AG08396 (cell line): ENCODE data around the gene AGO3.

ENCODE experiments used
- DNase-seq: peaks from one replicate; pipeline ENCODE4 v3.0.0; 2012; ENCODE audit warnings: low spot score, mixed read lengths

Gene AGO3

GRCh38 chr1:36096500-36097432 is 165.9 kb downstream of the AGO3 start:
- DNase-seq: no peak

- no peak for DNase-seq
These were observed 167.0 kb downstream of the AGO3 start for GRCh38 chr1:36097693-36098585.

GRCh38 chr1:36098650-36099365 is 167.9 kb downstream of the AGO3 start:
- no peak for DNase-seq

- peak; percentile 91 for DNase-seq
These were observed 168.9 kb downstream of the AGO3 start for GRCh38 chr1:36099681-36100341.

- DNase-seq: no peak
These were observed 169.5 kb downstream of the AGO3 start for GRCh38 chr1:36100376-36100775.

- DNase-seq: no peak
These were observed 170.6 kb downstream of the AGO3 start for GRCh38 chr1:36101546-36101945.

GRCh38 chr1:36106269-36106668 is 175.4 kb downstream of the AGO3 start:
- no peak for DNase-seq

GRCh38 chr1:36107394-36107793 is 176.5 kb downstream of the AGO3 start:
- DNase-seq: no peak

- DNase-seq: no peak
These were observed 177.4 kb downstream of the AGO3 start for GRCh38 chr1:36108314-36108713.

- peak; percentile 85 for DNase-seq
These were observed 178.3 kb downstream of the AGO3 start for GRCh38 chr1:36109041-36109679.

- DNase-seq: no peak
These were observed 180.2 kb downstream of the AGO3 start for GRCh38 chr1:36111151-36111550.

GRCh38 chr1:36112823-36113222 is 181.9 kb downstream of the AGO3 start:
- no peak for DNase-seq

- DNase-seq: no peak
These were observed 183.5 kb downstream of the AGO3 start for GRCh38 chr1:36114371-36114770.

- peak; percentile 85 for DNase-seq
These were observed 184.3 kb downstream of the AGO3 start for GRCh38 chr1:36115200-36115669.

GRCh38 chr1:36115931-36116330 is 185.0 kb downstream of the AGO3 start:
- peak; percentile 75 for DNase-seq

- no peak for DNase-seq
These were observed 186.0 kb downstream of the AGO3 start for GRCh38 chr1:36116901-36117300.

GRCh38 chr1:36118447-36119204 is 187.7 kb downstream of the AGO3 start:
- DNase-seq: no peak

GRCh38 chr1:36119456-36119855 is 188.6 kb downstream of the AGO3 start:
- peak; percentile 58 for DNase-seq
